ENCODE measurements around the gene NT5DC4. TPM values are rescaled to one million over a fixed set of nuclear protein-coding genes. Genes with fewer than 3 reads are reported as not detected.

The NT5DC4 gene
- polyA plus RNA-seq, 1 of the 3 experiments (the other 2 are of a cell fraction), result not detected

GRCh38 chr2:112692918-112693317 lies 27.9 kb upstream of the NT5DC4 start:
- no peaks in the 10 kb centered on the region for H3K79me2 ChIP-seq (ENCODE audit: insufficient read depth)
- peak overlapping the region; percentile 54 for H2AFZ ChIP-seq (ENCODE audit: low read depth)
- H3K4me3 ChIP-seq (ENCODE audit: low read depth in 2 of 2, low read length in 1 of 2), result no peak overlapping the region
- no peak for DNase-seq
- H3K9me3 ChIP-seq, result no peaks in the 10 kb centered on the region
- no peaks in the 10 kb centered on the region for H3K9me2 ChIP-seq
- CTCF ChIA-PET, result interaction anchor here (1.1 to 3.6 kb wide), 5 partner anchors 11 to 67 kb away, joined by 3 to 28 read pairs (median 14); no protein-coding TSS in a partner anchor
- H3F3A ChIP-seq (replicated peaks; ENCODE audit: insufficient read depth), result peaks cover 8% of the 10 kb centered on the region
- H3K4me1 ChIP-seq (ENCODE audit: control insufficient read depth in 1 of 2, insufficient read depth in 2 of 2, low read depth in 1 of 2, low read length in 1 of 2), result peaks cover 5 to 21% of the 10 kb centered on the region in 2 experiments; a peak in 3 of 4 replicates
- WGBS (ENCODE audit: low lambda C conversion rate), result 93% methylated on average over 1 of the region's 1 CpG
- POLR2A ChIA-PET, result no interaction called here
- no peaks in the 10 kb centered on the region for H3K36me3 ChIP-seq (replicated peaks in 1 of 2; ENCODE audit: control insufficient read depth in 1 of 2, insufficient read depth in 2 of 2, low read length in 1 of 2)
- H3K9ac ChIP-seq, result peak overlapping the region; percentile 46
- H3K27me3 ChIP-seq (ENCODE audit: insufficient read depth), result no peaks in the 10 kb centered on the region
- TF ChIP-seq EZH2phosphoT487 (IDR thresholded peaks at IDR 0.05; ENCODE audit: borderline replicate concordance, low read depth), result no peak
- no peak for TF ChIP-seq YY1 (IDR thresholded peaks at IDR 0.05; ENCODE audit: low read depth)
- no peak for TF ChIP-seq MEF2A (IDR thresholded peaks at IDR 0.05; ENCODE audit: borderline replicate concordance, low read depth)
- TF ChIP-seq GATA2 (CRISPR knock-in tag; IDR thresholded peaks at IDR 0.05), result no peak
- no peak for TF ChIP-seq EP300 (IDR thresholded peaks at IDR 0.05; ENCODE audit: borderline replicate concordance in 1 of 2, low read depth in 1 of 2, low read length in 1 of 2)
- TF ChIP-seq GABPA (IDR thresholded peaks at IDR 0.05; ENCODE audit: low read depth), result no peak
- TF ChIP-seq TEAD4 (IDR thresholded peaks at IDR 0.05; ENCODE audit: borderline replicate concordance, insufficient read depth), result no peak
- TF ChIP-seq NFIC (IDR thresholded peaks at IDR 0.05; ENCODE audit: borderline replicate concordance), result no peak
- TF ChIP-seq TAF1 (IDR thresholded peaks at IDR 0.05; ENCODE audit: borderline replicate concordance, low read depth, low read length), result no peak
- no peak for TF ChIP-seq REST (IDR thresholded peaks at IDR 0.05; ENCODE audit: low read depth, low read length)
- no peak for TF ChIP-seq FOXM1 (IDR thresholded peaks at IDR 0.05; ENCODE audit: low read depth)
- TF ChIP-seq POLR2AphosphoS5 (IDR thresholded peaks at IDR 0.05; ENCODE audit: low read depth, low read length), result no peak
- no peak for TF ChIP-seq SIN3A (IDR thresholded peaks at IDR 0.05; ENCODE audit: borderline replicate concordance, low read depth, low read length)
- peak overlapping the region; percentile 53 for H3K4me2 ChIP-seq
- H3K27ac ChIP-seq (ENCODE audit: low read depth in 2 of 2, low read length in 1 of 2), result peak overlapping the region in 1 of 2 experiments; percentile 73; a peak in 2 of 4 replicates
- H4K20me1 ChIP-seq (ENCODE audit: insufficient read depth), result no peaks in the 10 kb centered on the region

GRCh38 chr2:112693596-112693995 lies 27.2 kb upstream of the NT5DC4 start:
- Histone ChIP-seq H3K9me3 (no peaks in the 10 kb centered on the region), H3K9ac (no peak overlapping the region), H2AFZ (ENCODE audit: low read depth) (peak overlapping the region; percentile 54), H3K27ac (ENCODE audit: low read depth in 2 of 2, low read length in 1 of 2) (0 out of 4 replicates have a peak overlapping the region, but pooled peaks of 1 of the 2 experiments have one; percentile 73), H3K79me2 (ENCODE audit: insufficient read depth) (no peaks in the 10 kb centered on the region), H3F3A (replicated peaks; ENCODE audit: insufficient read depth) (peaks cover 8% of the 10 kb centered on the region), H3K4me2 (no peak overlapping the region), H3K4me1 (ENCODE audit: control insufficient read depth in 1 of 2, insufficient read depth in 2 of 2, low read depth in 1 of 2, low read length in 1 of 2) (peaks cover 5 to 21% of the 10 kb centered on the region in 2 experiments; a peak in 3 of 4 replicates), H4K20me1 (ENCODE audit: insufficient read depth) (no peaks in the 10 kb centered on the region), H3K36me3 (replicated peaks in 1 of 2; ENCODE audit: control insufficient read depth in 1 of 2, insufficient read depth in 2 of 2, low read length in 1 of 2) (no peaks in the 10 kb centered on the region), H3K9me2 (no peaks in the 10 kb centered on the region), H3K27me3 (ENCODE audit: insufficient read depth) (no peaks in the 10 kb centered on the region), H3K4me3 (ENCODE audit: low read depth in 2 of 2, low read length in 1 of 2) (no peak overlapping the region)
- CTCF ChIA-PET, result interaction anchor here (1.4 to 3.6 kb wide), 3 partner anchors 33 to 68 kb away, joined by 3 to 28 read pairs (median 3); no protein-coding TSS in a partner anchor
- POLR2A ChIA-PET, result no interaction called here
- no peak for DNase-seq
- no peak for TF ChIP-seq SMC3 (IDR thresholded peaks at IDR 0.05; ENCODE audit: low read depth, low read length)
- TF ChIP-seq YY1 (IDR thresholded peaks at IDR 0.05; ENCODE audit: low read depth), result no peak
- TF ChIP-seq, protein P1, sequence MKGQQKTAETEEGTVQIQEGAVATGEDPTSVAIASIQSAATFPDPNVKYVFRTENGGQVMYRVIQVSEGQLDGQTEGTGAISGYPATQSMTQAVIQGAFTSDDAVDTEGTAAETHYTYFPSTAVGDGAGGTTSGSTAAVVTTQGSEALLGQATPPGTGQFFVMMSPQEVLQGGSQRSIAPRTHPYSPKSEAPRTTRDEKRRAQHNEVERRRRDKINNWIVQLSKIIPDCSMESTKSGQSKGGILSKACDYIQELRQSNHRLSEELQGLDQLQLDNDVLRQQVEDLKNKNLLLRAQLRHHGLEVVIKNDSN (IDR thresholded peaks at IDR 0.05; ENCODE audit: borderline replicate concordance, low read depth), result no peak
- no peak for TF ChIP-seq JUND (IDR thresholded peaks at IDR 0.05)
- no peak for TF ChIP-seq NFIC (IDR thresholded peaks at IDR 0.05; ENCODE audit: borderline replicate concordance)
- no peak for TF ChIP-seq FOXM1 (IDR thresholded peaks at IDR 0.05; ENCODE audit: low read depth)
- TF ChIP-seq GABPA (IDR thresholded peaks at IDR 0.05; ENCODE audit: low read depth), result no peak
- whole genome bisulfite sequencing (ENCODE audit: low lambda C conversion rate), result 96% methylated on average over 9 of the region's 9 CpGs
